ENCODE data around the gene EPB42.
"Not testable (repeated sequence)": the region's sequence is repeated elsewhere in the genome, so short reads cannot be mapped to it uniquely, and the experiment has no call there.

EPB42 gene

GRCh38 chr15:43211224-43211735, 9.5 kb downstream of the EPB42 start:
- FAIRE-seq: no peak

GRCh38 chr15:43210807-43211206, 10.0 kb downstream of the EPB42 start:
- FAIRE-seq: no peak

- FAIRE-seq: no peak
Observed at GRCh38 chr15:43210172-43210745, 10.6 kb downstream of the EPB42 start.

- FAIRE-seq: no peak
Observed at GRCh38 chr15:43209059-43209824, 11.6 kb downstream of the EPB42 start.

DNA sequence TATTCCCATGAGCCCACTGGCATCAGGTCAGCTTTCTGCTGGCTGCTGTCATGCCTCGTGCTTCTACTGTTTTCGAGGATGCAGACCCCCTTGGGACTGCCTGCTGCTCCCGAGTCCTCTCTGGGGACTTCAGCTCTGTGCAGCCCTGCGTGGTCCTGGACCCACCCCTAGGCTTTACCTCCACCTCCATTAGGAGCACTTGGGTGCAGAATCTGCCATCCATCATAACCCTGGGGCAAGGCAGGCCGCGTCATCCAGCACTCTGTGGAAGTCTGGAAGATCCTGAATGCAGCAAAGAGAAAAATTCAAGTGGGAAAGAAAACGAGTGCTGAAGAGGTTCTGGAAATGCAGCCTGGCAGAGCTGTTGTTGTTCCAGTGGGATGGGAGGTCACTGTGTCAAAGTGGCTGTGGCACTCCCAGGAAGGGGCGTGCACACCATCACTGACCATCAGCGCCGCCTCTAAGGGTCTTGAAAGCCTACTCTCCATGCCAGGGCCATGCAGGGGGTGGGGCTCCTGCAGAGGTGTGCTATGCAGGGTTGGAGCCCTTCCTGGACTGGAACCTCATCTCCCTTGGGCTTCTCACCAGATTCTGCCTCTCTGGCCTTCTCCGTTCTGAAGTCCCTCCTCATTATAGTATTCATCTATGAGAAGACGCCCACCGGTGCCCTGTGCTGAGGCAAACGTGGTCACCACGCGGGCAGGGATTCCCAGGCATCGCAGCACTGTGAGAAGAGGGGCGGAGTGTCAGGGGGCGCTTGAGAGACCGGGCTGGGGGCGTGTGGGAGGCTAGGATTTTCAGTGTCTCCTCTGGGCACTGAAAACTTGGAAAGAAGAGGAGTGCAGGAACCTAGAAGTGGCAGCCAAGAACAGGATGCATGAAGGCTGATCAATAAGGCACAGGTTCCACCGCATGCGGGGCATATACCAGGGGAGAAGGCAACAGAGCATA, 12.5 kb downstream of the EPB42 start:
- FAIRE-seq: no peak

DNA sequence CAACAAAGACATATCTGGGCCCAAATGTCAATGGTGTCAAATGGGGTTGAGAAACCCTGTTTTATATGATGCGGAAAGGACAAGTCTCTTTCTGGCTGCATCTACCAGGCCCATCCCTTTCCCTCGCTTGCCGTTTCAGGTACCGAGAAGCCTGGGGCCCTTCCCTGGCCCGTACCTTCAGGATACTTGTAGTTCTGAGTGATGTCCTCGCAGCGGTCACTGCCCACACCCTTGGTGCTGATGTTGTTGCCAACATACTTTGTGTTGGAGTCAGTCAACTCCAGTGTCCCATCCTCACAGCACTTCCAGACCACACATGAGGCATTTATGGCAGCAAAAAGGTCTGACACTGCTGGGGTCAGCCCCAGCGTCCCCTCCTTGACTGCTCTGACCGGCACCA, 13.8 kb downstream of the EPB42 start:
- no peak for FAIRE-seq

DNA sequence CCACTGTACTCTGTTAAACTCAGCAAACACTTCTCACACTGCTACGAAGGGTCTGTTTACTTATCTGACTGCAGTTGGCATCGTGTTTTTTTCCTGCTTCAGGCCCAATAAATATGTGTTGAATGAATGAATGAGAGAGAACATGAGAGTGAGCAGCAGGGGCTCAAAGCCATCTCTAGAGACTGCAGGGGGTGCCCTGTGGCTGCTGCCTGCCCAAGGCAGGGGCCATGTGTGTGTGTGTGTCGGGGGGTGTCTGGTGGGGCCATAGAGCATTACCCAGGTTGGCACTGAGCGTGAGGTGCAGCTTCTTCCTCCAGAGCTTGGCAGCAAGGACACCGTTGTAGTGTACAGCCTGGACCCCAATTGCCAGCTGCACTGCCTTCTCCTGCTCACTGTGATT, 14.8 kb downstream of the EPB42 start:
- FAIRE-seq: no peak

- no peak for FAIRE-seq
Observed at GRCh38 chr15:43204016-43204901, 16.6 kb downstream of the EPB42 start.

- no peak for FAIRE-seq
Observed at GRCh38 chr15:43199945-43200488, 20.8 kb downstream of the EPB42 start.

DNA sequence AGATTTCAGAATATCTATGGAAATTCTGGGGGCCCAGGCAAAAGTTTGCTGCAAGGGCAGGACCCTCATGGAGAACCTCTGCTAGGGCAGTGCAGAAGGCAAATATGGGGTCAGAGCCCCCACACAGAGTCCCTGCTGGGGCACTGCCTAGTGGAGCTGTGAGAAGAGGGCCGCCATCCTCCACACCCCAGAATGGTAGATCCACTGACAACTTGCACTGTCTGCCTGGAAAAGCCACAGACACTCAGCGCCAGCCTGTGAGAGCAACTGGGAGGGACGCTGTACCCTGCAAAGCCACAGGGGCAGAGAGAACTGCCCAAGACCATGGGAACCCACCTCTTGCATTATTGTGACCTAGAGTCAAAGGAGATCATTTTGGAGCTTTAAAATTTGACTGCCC, 21.8 kb downstream of the EPB42 start:
- FAIRE-seq: no peak

DNA sequence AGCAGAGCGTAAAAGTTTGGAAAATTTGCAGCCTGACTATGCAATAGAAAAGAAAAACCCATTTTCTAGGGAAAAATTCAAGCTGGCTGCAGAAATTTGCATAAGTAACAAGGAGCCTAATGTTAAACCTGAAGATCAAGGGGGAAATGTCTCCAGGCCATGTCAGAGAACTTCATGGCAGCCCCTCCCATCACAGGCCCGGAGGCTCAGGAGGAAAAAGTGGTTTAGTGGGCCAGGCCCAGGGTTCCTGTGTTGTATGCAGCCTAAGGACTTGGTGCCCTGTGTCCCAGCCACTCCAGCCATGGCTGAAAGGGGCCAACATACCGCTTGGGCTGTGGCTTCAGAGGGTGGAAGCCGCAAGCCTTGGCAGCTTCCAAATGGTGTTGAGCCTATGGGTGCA, 22.3 kb downstream of the EPB42 start:
- not testable (repeated sequence) for FAIRE-seq

- FAIRE-seq: not testable (repeated sequence)
Observed at GRCh38 chr15:43197773-43198172, 23.0 kb downstream of the EPB42 start.

DNA sequence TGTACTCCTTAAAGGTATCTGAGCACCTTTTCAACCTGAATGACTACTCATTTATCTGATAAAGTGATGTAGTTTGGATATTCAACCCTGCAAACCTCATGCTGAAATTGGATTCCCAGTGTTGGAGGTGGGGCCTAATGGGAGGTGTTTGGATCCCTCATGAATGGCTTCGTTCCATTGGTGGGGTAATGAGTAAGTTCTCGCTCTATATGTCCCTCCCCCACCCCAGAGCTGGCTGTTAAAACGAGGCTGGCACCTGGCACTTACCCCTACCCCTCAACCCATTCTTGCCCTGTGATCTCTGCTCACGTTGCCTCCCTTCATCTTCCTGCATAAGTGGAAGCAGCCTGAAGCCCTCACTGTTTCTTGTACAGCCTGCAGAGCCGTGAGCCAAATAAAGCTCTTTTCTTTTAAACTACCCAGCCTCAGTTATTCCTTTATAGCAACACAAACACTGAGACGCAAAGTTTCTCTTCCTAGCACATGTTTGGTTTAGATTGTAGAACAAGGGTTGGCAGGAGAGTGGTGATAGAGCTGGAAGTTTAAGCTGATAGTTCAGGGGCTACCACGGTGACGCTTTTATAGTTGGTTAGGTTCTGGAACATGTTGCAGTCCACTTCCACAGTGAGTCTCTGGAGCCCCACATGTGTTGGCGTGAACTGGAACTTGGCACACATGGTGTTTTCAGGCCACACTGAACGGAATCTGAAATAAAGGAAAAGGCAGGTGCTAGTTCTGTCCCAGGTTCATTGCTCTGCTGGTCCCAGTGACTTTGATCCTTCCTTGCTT, 23.9 kb downstream of the EPB42 start:
- FAIRE-seq: no peak

GRCh38 chr15:43194795-43195194, 26.0 kb downstream of the EPB42 start:
- FAIRE-seq: no peak

- peak; percentile 23 for FAIRE-seq
Observed at GRCh38 chr15:43193710-43194109, 27.1 kb downstream of the EPB42 start.

DNA sequence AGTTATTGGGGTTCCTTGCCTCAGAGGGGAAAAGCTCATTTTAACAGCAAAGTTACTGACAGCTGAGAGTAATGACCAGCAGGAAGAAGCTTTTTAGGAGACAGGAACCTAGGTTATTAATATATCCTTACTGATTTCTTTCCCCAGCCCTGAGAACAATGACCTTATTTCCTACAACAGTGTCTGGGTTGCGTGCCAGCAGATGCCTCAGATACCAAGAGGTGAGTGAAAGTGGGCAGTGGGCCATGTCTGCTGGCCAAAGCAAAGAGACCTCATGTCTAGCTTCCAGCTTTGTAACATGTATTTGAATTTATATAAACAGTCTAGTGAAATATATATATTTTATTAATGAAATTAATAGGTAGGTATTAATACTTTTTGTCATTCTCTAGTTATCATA, 30.6 kb downstream of the EPB42 start:
- no peak for FAIRE-seq

DNA sequence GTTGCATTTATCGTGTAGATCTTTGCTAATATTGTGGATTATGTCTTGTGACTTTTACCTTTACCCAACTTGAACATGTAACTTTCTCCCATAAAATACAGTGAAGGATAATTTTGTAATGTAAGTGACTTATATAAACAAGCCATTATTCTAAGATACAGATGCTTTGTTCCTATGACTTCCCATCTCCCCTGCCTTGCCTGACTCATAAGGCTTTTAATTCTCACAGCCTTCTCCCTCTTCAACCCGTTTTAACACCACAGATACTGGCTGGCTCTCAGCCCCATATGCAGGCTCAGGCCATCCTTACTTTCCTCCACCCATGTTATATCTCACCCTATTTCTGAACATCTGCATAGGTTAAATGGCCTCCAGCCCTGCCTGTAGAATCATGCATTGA, 31.5 kb downstream of the EPB42 start:
- no peak for FAIRE-seq

- peak; percentile 96 for FAIRE-seq
Observed at GRCh38 chr15:43187544-43188155, 33.2 kb downstream of the EPB42 start.

- no peak for FAIRE-seq
Observed at GRCh38 chr15:43186003-43186353, 34.8 kb downstream of the EPB42 start.

- FAIRE-seq: peak; percentile 95
Observed at GRCh38 chr15:43185157-43186002, 35.4 kb downstream of the EPB42 start, which contains the start of gene CCNDBP1. CCNDBP1 (plus strand) TSS chr15:43185403; CDS start chr15:43185499, 96 bp downstream.
